ENCODE measurements around the gene TRIM46. TPM values are rescaled to one million over a fixed set of nuclear protein-coding genes. Genes with fewer than 3 reads are reported as not detected.

Gene TRIM46
- total and polyA plus RNA-seq, 2 of the 13 experiments (the other 11 are each of a cell fraction or from before 2014, with no cell fraction given) = 0.04 to 0.09 TPM

GRCh38 chr1:155135415-155136028 is 38.1 kb upstream of the TRIM46 start, which contains the start of gene SLC50A1 (continued):
- TF ChIP-seq PRDM10 (CRISPR knock-in tag; IDR thresholded peaks at IDR 0.05; ENCODE audit: low read depth) (no peak), LCORL (IDR thresholded peaks at IDR 0.05) (no peak), LCORL (CRISPR knock-in tag; IDR thresholded peaks at IDR 0.05) (peak; percentile 49; the same call in 1 of the 2 replicates), LRRFIP1 (CRISPR knock-in tag; conservative IDR thresholded peaks at IDR 0.05) (no peak), MIER3 (CRISPR knock-in tag; IDR thresholded peaks at IDR 0.05; ENCODE audit: borderline replicate concordance) (peak; percentile 33; the same call in 1 of the 2 replicates), ZNF790 (CRISPR knock-in tag; IDR thresholded peaks at IDR 0.05; ENCODE audit: borderline replicate concordance) (no peak), NR2F1 (CRISPR knock-in tag; IDR thresholded peaks at IDR 0.05) (no peak), ZNF44 (CRISPR knock-in tag; IDR thresholded peaks at IDR 0.05) (no peak), PATZ1 (CRISPR knock-in tag; IDR thresholded peaks at IDR 0.05) (no peak; the same call in 1 of the 2 replicates), ZNF138 (CRISPR knock-in tag; IDR thresholded peaks at IDR 0.05; ENCODE audit: low read depth) (peak; percentile 67; the same call in 1 of the 2 replicates), HMG20A (CRISPR knock-in tag; IDR thresholded peaks at IDR 0.05; ENCODE audit: borderline replicate concordance) (no peak), DR1 (CRISPR knock-in tag; IDR thresholded peaks at IDR 0.05) (no peak), NKX3-1 (CRISPR knock-in tag; IDR thresholded peaks at IDR 0.05) (peak; percentile 58; the same call in 1 of the 2 replicates), ZBTB20 (CRISPR knock-in tag; IDR thresholded peaks at IDR 0.05; ENCODE audit: borderline replicate concordance, low read depth) (peak; percentile 62), XRCC5 (optimal IDR thresholded peaks at IDR 0.05; ENCODE audit: low read length) (no peak), HOXA3 (CRISPR knock-in tag; IDR thresholded peaks at IDR 0.05) (peak; percentile 57), ZNF414 (CRISPR knock-in tag; IDR thresholded peaks at IDR 0.05) (no peak), ZNF331 (CRISPR knock-in tag; IDR thresholded peaks at IDR 0.05) (peak; percentile 5; the same call in 1 of the 2 replicates), ARID2 (CRISPR knock-in tag; IDR thresholded peaks at IDR 0.05; ENCODE audit: borderline replicate concordance) (no peak), ASH2L (IDR thresholded peaks at IDR 0.05; ENCODE audit: insufficient read length, low read depth, low read length) (peak; percentile 65), GABPA (IDR thresholded peaks at IDR 0.05; ENCODE audit: low read depth, low read length) (no peak), GABPA (CRISPR knock-in tag; IDR thresholded peaks at IDR 0.05; ENCODE audit: low read depth) (no peak)
